Nucleus accumbens (tissue), 56 donors: ENCODE data around the gene INSIG2.

ENCODE experiments used
- DNase-seq, 56 donors: peaks; one replicate each; lab custom pipeline; 2025; lab: John Stamatoyannopoulos, UW

INSIG2 gene

DNA sequence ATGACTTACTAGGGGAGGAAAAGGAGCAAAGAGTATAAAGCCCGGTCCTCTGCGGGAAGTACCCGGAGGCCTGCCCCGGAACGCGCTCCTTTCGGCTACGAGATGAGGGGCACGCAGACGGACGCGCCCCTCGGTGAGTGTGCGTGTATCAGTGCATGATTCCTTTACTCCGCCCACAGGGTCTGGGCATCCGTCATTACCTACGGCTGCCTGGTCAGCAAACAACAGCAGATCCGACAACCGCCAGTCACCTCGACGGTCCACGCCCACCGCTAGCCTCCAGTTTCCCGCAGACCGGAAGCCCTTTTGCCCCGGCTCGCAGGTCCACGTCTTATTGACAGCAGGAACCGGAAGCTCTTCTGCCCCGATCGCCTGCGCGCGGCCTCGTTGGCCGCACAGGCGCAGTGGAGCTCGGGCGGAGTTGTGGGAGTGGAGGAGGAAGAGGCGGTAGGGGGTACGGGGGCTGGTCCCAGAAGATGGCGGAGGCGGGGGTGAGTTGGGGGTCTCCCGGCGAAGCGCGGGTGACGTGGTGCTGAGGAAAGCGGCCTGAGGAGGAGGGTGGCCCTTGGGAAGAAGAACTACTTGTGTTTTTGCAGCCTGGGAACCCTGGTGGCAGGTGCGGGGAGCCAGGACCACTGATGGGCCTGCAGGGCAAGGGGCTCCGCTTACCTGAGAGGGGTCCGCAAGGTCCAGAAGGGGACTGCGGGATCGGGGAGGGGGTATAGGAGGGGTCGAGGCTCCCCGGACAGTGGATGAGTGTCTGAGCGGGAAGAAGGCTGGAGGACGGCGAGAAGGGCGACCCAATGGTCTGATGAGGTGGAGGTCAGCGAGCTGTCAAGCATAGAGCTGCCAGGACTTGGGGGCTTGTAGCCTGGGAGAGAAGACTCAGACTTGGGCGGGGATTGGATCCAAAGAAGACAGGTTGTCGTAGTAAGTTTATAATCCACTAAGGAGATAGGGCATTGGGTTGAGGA is at the start of gene INSIG2:
Gene INSIG2 (plus strand): TSS at position 421 of the 974 bp plus-strand sequence. CDS start 8,086 bp downstream, outside the sequence.
- peak; percentile 49 to 95 (median 88) for DNase-seq

DNA sequence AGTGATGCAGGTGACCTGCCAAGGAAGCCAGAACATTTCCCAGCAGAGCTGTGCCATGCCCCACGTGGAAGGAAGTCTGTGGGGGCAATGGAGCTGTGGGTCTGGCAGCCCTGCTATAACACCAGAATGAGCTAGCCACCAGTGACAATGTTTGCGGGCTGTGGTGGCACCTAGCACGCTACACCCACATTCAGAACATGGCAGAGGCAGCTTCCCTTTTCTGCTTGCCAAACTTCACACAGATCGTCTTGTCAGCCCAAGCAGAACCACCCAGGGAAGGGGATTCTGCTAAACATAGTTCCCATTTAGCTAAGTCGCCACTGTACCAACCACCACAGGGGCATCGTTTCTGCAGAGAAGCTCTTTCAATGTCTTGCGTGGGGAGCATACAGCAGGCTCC is 47.4 kb upstream of the INSIG2 start:
- no peak for DNase-seq

DNA sequence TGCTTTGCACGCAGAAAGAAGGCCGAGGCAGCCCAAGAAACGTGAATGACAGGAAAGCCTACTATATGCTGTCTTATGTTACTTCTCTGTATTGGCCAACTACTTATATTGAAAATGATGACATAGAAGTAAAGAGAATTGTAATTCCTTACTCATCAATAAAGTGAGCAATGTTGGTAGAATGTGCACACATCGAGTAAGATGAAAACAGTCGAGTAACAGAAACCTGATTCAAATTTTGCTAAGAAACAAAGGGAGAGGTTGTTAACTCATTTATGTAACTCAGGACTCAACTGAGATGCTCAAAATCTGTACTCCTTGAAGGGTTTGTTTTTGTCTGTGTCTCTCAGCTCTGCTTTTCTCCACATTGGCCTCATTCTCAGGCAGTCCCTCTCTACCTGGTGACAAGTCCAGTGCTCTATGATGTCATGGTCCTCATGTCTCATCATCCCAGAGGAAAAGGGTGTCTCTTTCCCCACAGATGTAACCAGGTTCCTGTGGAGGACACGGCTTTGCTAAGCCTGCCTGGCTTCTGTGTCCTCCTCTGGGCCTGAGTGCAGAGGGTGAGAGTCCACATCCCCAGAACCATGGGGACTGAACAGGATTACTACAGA is 44.1 kb upstream of the INSIG2 start:
- no peak for DNase-seq

DNA sequence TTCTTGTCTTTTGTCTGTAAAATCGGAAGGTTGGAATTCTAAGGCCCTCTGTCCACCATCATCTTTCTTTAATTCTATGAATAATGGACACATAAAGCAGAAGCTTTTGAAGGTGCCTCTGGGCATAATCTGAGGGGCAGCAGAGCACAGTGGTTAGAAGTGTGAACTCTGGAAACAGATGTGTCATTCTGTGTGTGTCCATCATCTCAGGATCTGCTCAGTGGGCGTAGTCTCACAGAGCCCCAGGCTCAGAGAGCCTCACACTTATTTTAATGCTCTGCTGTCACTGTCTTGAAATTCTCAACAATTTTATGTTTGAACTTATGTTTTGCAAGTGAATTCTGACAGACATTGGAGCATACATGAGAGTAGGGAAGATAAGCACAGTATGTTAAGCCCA is 43.4 kb upstream of the INSIG2 start:
- no peak for DNase-seq

DNA sequence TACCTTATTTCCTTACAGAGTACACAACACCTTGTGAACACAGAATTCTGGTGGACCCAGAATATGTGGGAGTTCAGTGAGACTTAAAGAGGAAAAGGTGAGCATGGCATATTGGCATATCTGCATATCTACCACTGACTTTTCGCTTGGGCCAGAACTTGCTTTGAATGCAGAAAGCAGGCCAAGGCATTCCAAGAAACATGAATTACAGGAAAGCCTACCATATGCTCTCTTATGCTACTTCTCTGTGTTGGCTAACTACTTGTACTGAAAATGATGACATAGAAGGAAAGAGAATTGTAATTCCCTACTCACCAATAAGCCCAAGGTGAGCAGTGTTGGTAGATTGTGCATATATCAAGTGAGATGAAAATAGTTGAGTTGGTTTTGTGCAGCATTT is 43.0 kb upstream of the INSIG2 start:
- DNase-seq, result no peak

DNA sequence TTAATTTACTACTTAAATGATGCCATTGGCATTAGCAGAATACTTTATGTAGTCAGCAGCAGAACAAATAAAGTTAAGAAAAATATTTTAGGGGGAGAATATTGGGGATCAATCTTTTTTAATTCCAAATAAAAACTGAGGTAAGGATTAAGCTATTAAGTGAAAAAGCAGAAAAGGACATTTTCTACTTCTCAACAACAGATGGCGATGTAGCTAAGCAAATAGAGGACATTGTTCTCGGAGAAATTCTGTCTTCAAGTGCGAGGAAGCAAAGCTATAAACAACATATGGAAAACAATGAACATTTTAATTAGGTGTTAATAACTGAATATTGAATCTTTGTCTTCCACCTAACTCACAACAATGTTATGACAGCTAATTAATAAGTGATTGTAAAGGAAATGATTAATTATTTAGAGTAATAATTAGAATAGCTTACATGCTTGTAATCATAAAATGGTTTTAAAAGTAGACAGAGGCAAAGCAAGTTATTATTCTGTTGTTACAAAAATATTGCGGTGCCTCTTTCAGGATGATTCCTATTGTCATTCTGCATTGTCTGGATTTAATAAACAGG is 41.5 kb upstream of the INSIG2 start:
- DNase-seq, result no peak

DNA sequence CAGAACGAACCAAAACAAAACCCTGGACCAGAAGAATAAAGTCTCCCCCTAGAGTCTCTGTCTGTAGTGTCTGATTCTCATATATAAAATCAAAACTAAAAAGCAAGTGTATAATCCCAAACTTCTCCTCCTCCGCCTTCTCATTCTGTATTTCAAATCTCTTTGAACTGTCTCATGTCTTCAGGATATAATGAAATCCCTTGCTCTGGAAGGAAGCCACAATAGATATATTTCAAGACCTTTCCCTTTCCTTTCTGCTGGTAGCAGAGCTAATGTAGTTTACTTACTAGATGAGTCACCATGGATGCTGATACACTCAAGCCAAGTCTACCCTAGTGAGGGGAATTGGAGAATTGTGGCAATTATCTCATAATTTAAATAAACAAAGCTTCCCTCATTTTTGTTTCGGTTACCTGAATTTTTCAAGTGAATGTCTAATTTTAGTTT is 40.9 kb upstream of the INSIG2 start:
- DNase-seq, result no peak

DNA sequence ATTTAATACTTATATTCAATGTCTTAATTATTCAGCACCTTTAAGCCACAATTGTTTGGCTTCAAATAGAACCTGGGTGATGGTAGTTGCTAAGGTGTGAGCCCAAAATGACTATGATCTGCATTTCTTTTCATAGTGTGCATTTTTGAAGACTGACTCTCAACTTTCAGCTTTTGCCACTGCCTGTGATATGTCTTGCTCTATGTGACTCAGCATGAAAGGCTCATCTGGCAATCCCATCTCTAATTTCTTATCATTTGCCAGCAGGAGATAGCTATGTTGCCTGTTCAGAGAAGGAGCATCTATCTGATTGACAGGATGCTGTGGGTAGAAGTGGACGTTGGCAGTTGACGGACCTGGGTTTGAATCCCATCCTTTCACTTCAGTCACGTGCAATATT is 39.9 kb upstream of the INSIG2 start:
- no peak for DNase-seq

DNA sequence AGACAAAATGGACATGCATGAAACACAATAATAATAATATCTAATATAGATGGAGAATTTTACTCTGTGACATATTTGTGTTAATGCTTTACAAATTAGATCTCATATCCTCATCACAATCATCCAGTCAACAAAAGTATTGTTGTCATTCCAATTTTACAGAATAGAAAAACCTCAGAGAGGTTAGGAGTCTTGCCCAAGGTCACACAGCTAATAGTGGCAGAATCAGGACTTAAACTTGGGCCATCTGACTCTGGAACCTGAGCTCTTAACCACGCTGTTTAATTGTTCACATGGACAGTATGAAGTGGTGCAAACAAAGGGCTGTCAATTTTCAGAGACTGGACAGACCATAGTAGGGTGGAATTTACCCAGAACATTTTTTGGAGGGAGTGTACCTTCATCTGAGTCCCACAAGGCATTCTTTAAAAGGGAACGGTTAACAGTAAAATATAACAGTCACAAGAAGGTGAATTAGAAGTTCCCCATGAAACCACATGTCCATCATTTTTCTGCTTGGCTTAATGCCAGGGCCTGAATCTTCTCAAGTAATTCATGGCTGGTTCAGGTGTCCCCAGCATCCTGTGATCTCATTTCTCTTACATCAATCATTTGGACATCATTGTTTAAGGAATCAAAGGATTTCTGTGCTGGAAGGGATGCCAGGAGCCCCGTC is 39.0 kb upstream of the INSIG2 start:
- DNase-seq, result no peak

DNA sequence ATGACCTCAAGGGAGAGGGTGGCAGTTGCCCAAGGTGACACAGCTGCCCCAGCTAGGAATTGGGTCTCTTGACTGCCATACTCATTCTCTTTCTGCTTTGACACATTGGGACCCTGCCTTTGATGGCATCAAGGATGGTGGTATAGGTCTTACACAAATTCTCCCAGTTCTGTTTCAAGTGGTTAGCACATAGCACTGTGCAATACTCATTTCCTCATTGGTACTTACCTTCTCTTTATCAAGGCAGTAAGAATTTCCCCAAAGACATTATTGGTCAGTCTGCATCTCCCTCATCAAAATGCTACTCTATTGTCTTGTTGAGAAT is 38.5 kb upstream of the INSIG2 start:
- DNase-seq, result no peak

DNA sequence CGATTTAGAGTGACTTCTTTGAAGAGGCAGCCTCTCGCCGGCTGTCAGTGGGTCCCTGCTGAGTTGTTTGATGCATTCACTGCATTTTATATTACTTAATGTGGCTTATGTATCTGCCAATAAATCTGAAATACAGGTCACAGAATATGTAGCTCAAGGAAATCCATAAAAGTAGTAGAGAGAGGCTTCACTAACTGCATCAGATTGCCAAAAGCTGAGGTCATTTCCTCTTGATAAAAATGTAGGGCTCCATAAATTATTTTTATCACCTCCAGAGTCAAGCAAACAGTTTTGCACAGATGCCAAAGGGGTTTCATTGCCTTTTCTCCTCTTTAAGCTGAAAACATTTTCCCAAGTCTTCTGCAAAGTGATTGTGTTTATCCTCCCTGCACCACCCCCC is 37.9 kb upstream of the INSIG2 start:
- no peak for DNase-seq

DNA sequence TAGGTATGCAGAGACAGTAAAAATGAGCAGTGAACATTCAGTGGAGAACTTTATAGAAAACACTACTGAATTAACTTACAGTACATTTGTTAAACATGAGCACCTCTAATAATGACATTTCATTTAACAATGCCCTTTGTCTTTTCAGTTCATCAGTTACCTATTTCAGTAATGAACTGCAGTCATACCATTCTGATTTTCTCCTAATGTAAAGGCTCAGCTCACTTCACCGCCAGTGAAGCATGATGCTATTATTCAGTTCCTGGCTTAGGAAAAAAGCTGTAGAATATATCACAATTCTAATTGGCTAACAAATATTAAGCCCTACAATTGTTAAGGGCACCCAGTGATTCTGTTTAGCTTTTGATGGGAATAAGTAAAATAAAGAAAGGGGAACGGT is 37.3 kb upstream of the INSIG2 start:
- no peak for DNase-seq

DNA sequence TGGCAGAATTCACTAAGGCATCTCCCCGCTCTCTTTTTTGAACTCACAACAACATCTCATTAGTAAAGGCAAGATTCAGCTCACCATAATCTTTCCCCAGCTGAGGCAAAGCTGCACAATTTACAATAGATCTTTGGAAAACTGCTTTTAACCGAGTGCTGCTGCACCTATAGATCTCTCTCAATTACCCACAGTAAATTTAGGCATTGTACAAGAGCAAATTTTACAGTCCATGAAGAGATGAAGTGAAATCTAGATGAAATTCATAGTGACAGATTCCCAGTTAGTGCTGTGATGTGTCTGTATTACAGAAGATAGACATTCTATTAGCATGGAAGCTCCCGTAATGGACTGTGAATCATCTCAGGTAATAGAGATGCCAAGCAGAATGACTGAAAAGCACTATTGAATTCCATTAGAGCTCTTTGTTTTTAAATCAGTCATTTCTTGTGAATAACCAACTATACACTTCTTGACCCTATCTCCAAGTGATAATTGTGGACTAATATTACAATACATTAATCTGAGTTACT is 36.4 kb upstream of the INSIG2 start:
- DNase-seq, result no peak

DNA sequence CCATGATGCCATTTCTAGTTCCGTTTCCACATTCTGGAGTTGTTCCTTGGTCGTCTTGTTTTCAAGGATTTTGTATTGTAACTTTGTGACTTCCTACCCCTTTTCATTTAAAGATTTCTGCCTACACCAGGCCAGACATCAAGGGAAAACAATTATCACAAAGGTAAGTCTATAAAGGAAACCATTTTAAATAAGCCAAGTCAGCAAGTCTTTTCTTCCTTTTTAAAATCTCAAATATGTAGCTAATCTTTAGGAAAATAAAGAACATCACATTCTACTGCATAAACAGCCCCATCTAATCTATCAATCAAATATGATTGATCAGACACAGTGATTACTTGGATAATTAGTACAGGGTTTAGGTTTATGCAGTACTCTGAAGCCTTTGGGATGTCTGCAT is 35.8 kb upstream of the INSIG2 start:
- no peak for DNase-seq

DNA sequence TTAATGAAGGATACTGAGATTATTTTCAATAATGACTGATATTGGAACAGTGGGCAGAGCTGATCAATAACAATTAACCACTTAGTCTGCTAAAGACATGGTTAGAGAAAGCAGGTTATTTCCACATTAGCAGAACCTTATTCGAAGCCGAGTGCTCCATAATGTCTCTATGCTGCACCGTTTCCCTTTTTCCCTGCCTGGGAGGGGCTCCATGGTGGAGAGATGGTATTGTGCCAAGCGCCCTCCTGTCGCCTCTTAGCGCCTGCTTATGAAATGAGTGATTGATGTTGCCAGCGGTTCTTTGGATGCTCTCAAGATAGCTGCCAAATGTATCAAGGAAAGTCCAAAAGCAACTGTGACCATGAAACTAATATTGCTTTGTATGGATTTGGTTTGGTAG is 34.6 kb upstream of the INSIG2 start:
- no peak for DNase-seq

DNA sequence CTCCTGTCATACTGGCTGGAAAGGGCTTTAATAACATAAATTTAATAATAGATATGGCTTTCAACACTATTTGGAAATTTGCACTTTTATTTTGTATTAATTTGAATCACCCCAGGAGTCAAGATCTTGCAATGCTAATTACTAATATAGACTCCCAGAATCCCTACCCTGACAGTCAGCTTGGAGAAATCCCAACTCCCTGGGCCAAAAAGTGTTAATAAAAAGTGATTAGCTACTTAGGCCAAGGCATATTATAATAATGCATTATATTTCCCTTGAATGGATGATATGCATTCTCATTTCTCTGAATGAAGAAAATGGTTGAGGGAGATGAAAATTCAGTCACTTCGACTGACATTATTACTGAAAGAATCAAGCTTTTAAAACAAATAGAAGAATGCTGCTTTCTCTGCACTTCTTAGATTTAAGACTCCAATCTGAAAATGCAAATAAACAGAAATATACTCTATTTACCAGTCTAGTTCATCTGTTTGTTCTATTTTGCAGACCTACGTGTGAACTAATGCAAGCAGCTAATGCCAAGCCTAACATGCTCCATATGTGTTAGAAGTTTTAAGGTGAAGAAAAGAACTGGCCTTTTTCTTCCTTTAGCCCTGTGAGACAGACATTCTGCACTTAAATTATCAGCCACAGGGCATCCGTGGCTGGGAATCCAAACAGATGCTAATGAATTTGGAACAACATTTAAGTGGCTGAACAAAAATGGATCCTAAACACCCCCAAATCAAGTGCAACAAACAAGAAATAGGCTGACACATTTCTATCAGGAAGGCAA is 33.9 kb upstream of the INSIG2 start:
- no peak for DNase-seq

DNA sequence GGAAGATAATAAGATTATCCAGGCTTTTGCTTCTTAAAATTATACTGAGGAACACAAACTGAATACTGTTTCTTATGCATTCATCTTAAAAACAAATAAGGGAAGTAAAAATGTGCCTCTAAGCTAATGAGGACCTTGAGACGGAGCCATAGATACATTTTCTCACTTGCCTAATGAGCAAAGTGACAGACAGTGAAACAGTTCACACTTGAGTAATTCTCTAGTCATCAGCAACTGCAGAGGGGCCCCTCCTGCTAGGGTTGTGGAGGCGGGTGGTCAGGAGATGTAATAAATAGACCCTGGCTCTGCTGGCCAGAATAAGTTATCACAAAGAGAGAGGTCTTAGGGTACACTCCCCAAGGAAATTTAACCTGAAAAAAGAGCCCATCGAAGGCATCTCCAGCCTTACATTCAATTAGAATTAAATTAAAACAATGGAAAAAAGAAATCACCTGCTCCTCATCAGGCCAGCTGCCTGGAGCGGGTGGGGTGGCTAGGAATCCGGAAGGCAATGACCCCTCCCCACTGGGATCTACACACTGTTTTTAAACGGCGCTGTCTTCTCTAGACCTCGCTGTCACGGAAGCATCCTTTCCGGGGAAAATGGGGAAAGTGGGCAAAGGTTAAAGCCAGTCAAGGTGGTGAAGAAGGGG is 32.6 kb upstream of the INSIG2 start:
- DNase-seq, result no peak

DNA sequence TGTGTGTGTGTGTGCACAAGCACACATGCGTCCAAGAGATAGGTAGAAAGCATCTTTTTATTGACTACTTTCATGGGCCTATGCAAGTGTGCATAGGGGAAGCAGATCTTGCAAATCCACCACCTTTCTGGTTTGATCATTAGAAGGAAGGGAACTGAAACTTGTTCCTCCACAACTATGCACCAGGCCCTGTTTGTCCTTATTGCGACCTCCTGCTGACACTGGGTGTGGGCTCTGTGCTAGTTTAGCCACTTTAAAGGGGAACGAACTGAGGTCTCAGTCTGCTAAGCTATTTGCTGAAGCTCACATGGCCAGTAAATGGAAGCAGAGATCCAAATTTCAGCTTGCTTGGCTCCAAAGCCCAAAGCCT is 32.1 kb upstream of the INSIG2 start:
- DNase-seq, result peak in 4 of 56 donors; percentile 3 to 8 (median 6)

DNA sequence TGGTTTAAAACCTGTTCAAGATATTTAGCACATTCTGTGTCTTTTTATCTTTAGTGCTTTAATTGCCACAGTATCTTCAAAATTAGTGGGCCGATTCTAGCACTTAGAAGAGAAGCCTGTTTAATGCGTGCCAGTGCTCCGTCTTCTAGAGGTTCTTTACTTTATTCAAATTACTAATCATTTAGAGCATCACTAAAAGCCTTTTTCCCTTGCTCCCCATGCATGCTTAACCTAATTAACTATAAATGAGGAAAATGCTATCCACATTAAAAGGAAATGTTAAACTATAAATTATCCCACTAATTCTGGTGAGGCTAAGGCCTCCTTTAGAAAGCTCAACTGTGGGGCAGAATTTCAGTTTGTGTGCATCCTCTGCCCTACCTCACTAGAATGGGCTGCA is 31.5 kb upstream of the INSIG2 start:
- no peak for DNase-seq

DNA sequence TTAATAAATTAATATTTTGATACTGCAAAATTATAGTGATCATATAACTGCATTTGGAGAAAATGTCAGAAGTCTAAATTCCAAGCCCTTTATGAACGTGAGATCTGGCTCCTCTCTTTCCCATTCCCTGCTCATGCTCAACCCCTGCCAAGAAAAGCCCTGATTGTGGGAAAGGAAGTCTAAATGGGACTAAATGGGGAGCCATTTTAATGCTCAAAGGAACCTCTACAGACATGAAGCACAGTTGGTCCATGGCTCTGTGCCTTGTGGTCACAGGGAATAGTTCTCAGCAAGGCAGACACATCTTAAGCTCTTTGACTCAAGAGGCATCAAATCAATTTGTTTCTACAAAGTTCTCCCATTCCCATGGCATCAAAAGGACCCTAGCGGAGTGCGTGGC is 29.3 kb upstream of the INSIG2 start:
- no peak for DNase-seq
